SK-N-SH (cell line): ENCODE data around the gene ETNK2. TPM values are rescaled to one million over a fixed set of nuclear protein-coding genes. Genes with fewer than 3 reads are reported as not detected.

Source experiments
- CTCF ChIA-PET: fragments of 300-600, 350-600 bp; formaldehyde crosslinking; extraction: SDS; loops from one replicate; lab custom pipeline; 2021; lab: Yijun Ruan, JAX
- POLR2A ChIA-PET: fragments of 350-600 bp; sonication (Branson Sonifier 250); formaldehyde crosslinking; extraction: SDS; loops from one replicate; lab custom pipeline; 2020; ENCODE audit warnings: antibody characterized with exemption, inconsistent platforms; lab: Yijun Ruan, JAX
- DNase-seq: peaks from one replicate; pipeline ENCODE4 v3.0.0; 2012
- H2AFZ ChIP-seq: fragments of 200-600 bp; sonication (generic); 2 replicates; pipeline ENCODE4 v1.8.1; 2016; ENCODE audit warnings: antibody characterized with exemption, mild to moderate bottlenecking, low read depth
- H3F3A ChIP-seq: fragments of 200-600 bp; sonication (generic); replicated peaks from 2 replicates; pipeline ENCODE3; 2016; ENCODE audit warnings: antibody characterized with exemption, mild to moderate bottlenecking; ENCODE audit not compliant: insufficient read depth
- H3K27ac ChIP-seq, 2 experiments: fragments of 200-500 bp in 1 of 2; fragments of 200-600 bp in 1 of 2; sonication (Bioruptor generic) in 1 of 2; sonication (generic), shearing (Covaris generic) in 1 of 2; 2 replicates each; pipeline versions ENCODE4 v1.5.1 to v1.6.1; 2014 to 2016; ENCODE audit warnings: low read depth in 2 of 2, inconsistent platforms in 1 of 2, low read length in 1 of 2, mild to moderate bottlenecking in 1 of 2, mixed read lengths in 1 of 2
- H3K27me3 ChIP-seq: fragments of 200-600 bp; sonication (generic), shearing (Covaris generic); 2 replicates; pipeline ENCODE4 v1.6.1; 2016; ENCODE audit warnings: mixed run types; ENCODE audit not compliant: insufficient read depth
- H3K36me3 ChIP-seq, 2 experiments: fragments of 200-500 bp in 1 of 2; fragments of 200-600 bp in 1 of 2; sonication (Bioruptor generic) in 1 of 2; sonication (generic) in 1 of 2; replicated peaks in 1 of 2; 2 replicates each; pipeline versions ENCODE3 to v1.5.1; 2014 to 2016; ENCODE audit warnings: low read length in 1 of 2, mild to moderate bottlenecking in 1 of 2; ENCODE audit not compliant: insufficient read depth in 2 of 2, control insufficient read depth in 1 of 2
- H3K4me1 ChIP-seq, 2 experiments: fragments of 200-500 bp in 1 of 2; fragments of 200-600 bp in 1 of 2; sonication (Bioruptor generic) in 1 of 2; sonication (generic), shearing (Covaris generic) in 1 of 2; 2 replicates each; pipeline versions ENCODE4 v1.5.1 to v1.6.1; 2014 to 2016; ENCODE audit warnings: low read depth in 1 of 2, low read length in 1 of 2, mixed run types in 1 of 2; ENCODE audit not compliant: insufficient read depth in 2 of 2, control insufficient read depth in 1 of 2
- H3K4me2 ChIP-seq: fragments of 200-600 bp; sonication (generic), shearing (Covaris generic); 2 replicates; pipeline ENCODE4 v1.6.1; 2017; ENCODE audit warnings: mixed run types
- H3K4me3 ChIP-seq, 2 experiments: fragments of 200-500 bp in 1 of 2; fragments of 200-600 bp in 1 of 2; sonication (Bioruptor generic) in 1 of 2; sonication (generic), shearing (Covaris generic) in 1 of 2; 2 replicates each; pipeline versions ENCODE4 v1.5.1 to v1.8.1; 2014 to 2016; ENCODE audit warnings: low read depth in 2 of 2, inconsistent platforms in 1 of 2, low read length in 1 of 2, mild to moderate bottlenecking in 1 of 2, mixed read lengths in 1 of 2, moderate library complexity in 1 of 2
- H3K79me2 ChIP-seq: fragments of 200-600 bp; sonication (generic); 2 replicates; pipeline ENCODE4 v1.8.1; 2017; ENCODE audit warnings: mild to moderate bottlenecking; ENCODE audit not compliant: insufficient read depth
- H3K9ac ChIP-seq: fragments of 200-600 bp; sonication (generic); 2 replicates; pipeline ENCODE4 v1.6.1; 2017; ENCODE audit warnings: mixed run types
- H3K9me2 ChIP-seq: fragments of 200-600 bp; sonication (generic); 2 replicates; pipeline ENCODE4 v1.6.1; 2017; ENCODE audit warnings: mixed run types
- H3K9me3 ChIP-seq: fragments of 200-600 bp; sonication (generic); 2 replicates; pipeline ENCODE4 v1.6.1; 2017; ENCODE audit warnings: mixed run types, mild to moderate bottlenecking, moderate library complexity
- H4K20me1 ChIP-seq: fragments of 200-600 bp; sonication (generic); 2 replicates; pipeline ENCODE4 v1.6.1; 2017; ENCODE audit warnings: mild to moderate bottlenecking, mixed run types; ENCODE audit not compliant: insufficient read depth
- CHD2 ChIP-seq: fragments of 150-350 bp; IDR thresholded peaks from 2 replicates; pipeline ENCODE4 v1.6.1; 2018; ENCODE audit warnings: low read length; ENCODE audit not compliant: partially characterized antibody
- EZH2phosphoT487 ChIP-seq: fragments of 200-600 bp; sonication (generic); IDR thresholded peaks from 2 replicates; pipeline ENCODE4 v1.6.1; 2017; ENCODE audit warnings: low read depth, mixed run types, mild to moderate bottlenecking, antibody characterized with exemption, moderate library complexity, borderline replicate concordance
- FOXJ3 ChIP-seq: sonication (generic); formaldehyde crosslinking; IDR thresholded peaks from 2 replicates; pipeline ENCODE4 v1.5.1; 2020; ENCODE audit warnings: mild to moderate bottlenecking, missing genetic modification reagents
- GABPA ChIP-seq: IDR thresholded peaks from 2 replicates; pipeline ENCODE4 v1.4.0; 2012; ENCODE audit warnings: low read depth, mild to moderate bottlenecking
- GATA2 ChIP-seq: sonication (generic); formaldehyde crosslinking; IDR thresholded peaks from 2 replicates; pipeline ENCODE4 v1.5.0; 2020; ENCODE audit warnings: mild to moderate bottlenecking, missing genetic modification reagents
- IRF3 ChIP-seq: fragments of 150-350 bp; IDR thresholded peaks from 2 replicates; pipeline ENCODE4 v1.6.1; 2016; ENCODE audit warnings: mild to moderate bottlenecking, low read depth, low read length
- MEF2A ChIP-seq: IDR thresholded peaks from 2 replicates; pipeline ENCODE4 v1.4.0; 2012; ENCODE audit warnings: low read depth, borderline replicate concordance
- MXI1 ChIP-seq: IDR thresholded peaks from 2 replicates; pipeline ENCODE4 v1.6.1; 2012; ENCODE audit warnings: mild to moderate bottlenecking, low read depth, low read length, improper control_type of control experiment
- NFIC ChIP-seq: IDR thresholded peaks from 2 replicates; pipeline ENCODE4 v1.4.0; 2012; ENCODE audit warnings: borderline replicate concordance
- NRF1 ChIP-seq: IDR thresholded peaks from 2 replicates; pipeline ENCODE4 v1.6.1; 2012; ENCODE audit warnings: low read depth, mild to moderate bottlenecking, low read length
- POLR2AphosphoS5 ChIP-seq: IDR thresholded peaks from 2 replicates; pipeline ENCODE4 v1.6.1; 2012; ENCODE audit warnings: low read depth, low read length
- RAD21 ChIP-seq: IDR thresholded peaks from 2 replicates; pipeline ENCODE4 v1.6.1; 2012; ENCODE audit warnings: mild to moderate bottlenecking, low read length
- RCOR1 ChIP-seq: fragments of 150-350 bp; IDR thresholded peaks from 2 replicates; pipeline ENCODE4 v1.6.1; 2017; ENCODE audit warnings: antibody characterized with exemption, low read length
- RFX5 ChIP-seq: IDR thresholded peaks from 2 replicates; pipeline ENCODE4 v1.6.1; 2012; ENCODE audit warnings: mild to moderate bottlenecking, improper control_type of control experiment, low read length
- RXRA ChIP-seq: IDR thresholded peaks from 2 replicates; pipeline ENCODE4 v1.4.0; 2012; ENCODE audit warnings: low read depth, mild to moderate bottlenecking, borderline replicate concordance
- SIN3A ChIP-seq: IDR thresholded peaks from 2 replicates; pipeline ENCODE4 v1.6.1; 2012; ENCODE audit warnings: low read depth, mild to moderate bottlenecking, low read length, moderate library complexity, borderline replicate concordance
- TCF12 ChIP-seq: IDR thresholded peaks from 2 replicates; pipeline ENCODE4 v1.4.0; 2012
- YY1 ChIP-seq: IDR thresholded peaks from 2 replicates; pipeline ENCODE4 v1.4.0; 2012; ENCODE audit warnings: low read depth, mild to moderate bottlenecking
- ZBTB33 ChIP-seq: IDR thresholded peaks from 2 replicates; pipeline ENCODE4 v1.4.0; 2012; ENCODE audit warnings: low read depth, borderline replicate concordance
- WGBS: methylation state at CpG from one replicate; pipeline ENCODE4 v1.1.6; 2017; ENCODE audit warnings: low lambda C conversion rate; 5-methylcytosine and 5-hydroxymethylcytosine counted together
- polyA plus RNA-seq, 3 experiments: library from polyadenylated mRNA; depleted of rRNA; stranded (reverse); fragments of >200 nt; gene quantifications; 2 replicates each; pipeline ENCODE4 v1.2.3, GENCODE V29; 2012
- TF ChIP-seq, protein P1 (sequence below): IDR thresholded peaks from 2 replicates; pipeline ENCODE4; 2012

The ETNK2 gene
- polyA plus RNA-seq, 1 of the 3 experiments (the other 2 are of a cell fraction): 16.1 TPM

- TF ChIP-seq IRF3: no peak
- TF ChIP-seq RFX5: no peak
- TF ChIP-seq FOXJ3 (CRISPR knock-in tag): no peak
- no peak for TF ChIP-seq GATA2
- TF ChIP-seq, all 33 proteins: peak for 0
Observed at GRCh38 chr1:204150702-204151551, 917 bp downstream of the ETNK2 start (continued).

- 96% methylated on average over 13 of the region's 16 CpGs for WGBS
- Histone ChIP-seq H3K9me3 (no peaks in the 10 kb centered on the region), H3K27me3 (no peaks in the 10 kb centered on the region), H3K4me1 (peaks cover 3 to 19% of the 10 kb centered on the region in 2 experiments; a peak in 1 of 4 replicates), H3K4me2 (no peak overlapping the region), H3K36me3 (peaks cover 0 to 4% of the 10 kb centered on the region in 2 experiments), H3K27ac (no peak overlapping the region), H3F3A (no peaks in the 10 kb centered on the region), H2AFZ (no peak overlapping the region), H3K79me2 (no peaks in the 10 kb centered on the region), H3K9ac (no peak overlapping the region), H4K20me1 (no peaks in the 10 kb centered on the region)
- POLR2A ChIA-PET: interaction anchor here (2.3 kb wide), 1 partner anchor 20 kb away, joined by 25 read pairs; no protein-coding TSS in a partner anchor
- CTCF ChIA-PET: interaction anchor here (1.2 to 7.2 kb wide), 5 partner anchors 12 to 279 kb away, joined by 3 to 51 read pairs (median 31); no protein-coding TSS in a partner anchor
- TF ChIP-seq GABPA (no peak), ZBTB33 (no peak), CHD2 (no peak), MXI1 (no peak), EZH2phosphoT487 (no peak), RCOR1 (no peak), YY1 (no peak), TCF12 (no peak), SIN3A (no peak), MEF2A (no peak), RAD21 (no peak), NFIC (no peak), NRF1 (no peak), RXRA (no peak), POLR2AphosphoS5 (no peak)
- TF ChIP-seq, protein P1, sequence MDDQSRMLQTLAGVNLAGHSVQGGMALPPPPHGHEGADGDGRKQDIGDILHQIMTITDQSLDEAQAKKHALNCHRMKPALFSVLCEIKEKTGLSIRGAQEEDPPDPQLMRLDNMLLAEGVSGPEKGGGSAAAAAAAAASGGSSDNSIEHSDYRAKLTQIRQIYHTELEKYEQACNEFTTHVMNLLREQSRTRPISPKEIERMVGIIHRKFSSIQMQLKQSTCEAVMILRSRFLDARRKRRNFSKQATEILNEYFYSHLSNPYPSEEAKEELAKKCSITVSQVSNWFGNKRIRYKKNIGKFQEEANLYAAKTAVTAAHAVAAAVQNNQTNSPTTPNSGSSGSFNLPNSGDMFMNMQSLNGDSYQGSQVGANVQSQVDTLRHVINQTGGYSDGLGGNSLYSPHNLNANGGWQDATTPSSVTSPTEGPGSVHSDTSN: no peak
- TF ChIP-seq, all 33 proteins: peak for 0
- DNase-seq: no peak
- H3K4me3 ChIP-seq: no peak overlapping the region
- H3K9me2 ChIP-seq: no peaks in the 10 kb centered on the region
Observed at GRCh38 chr1:204149635-204150565, 1.9 kb downstream of the ETNK2 start.
